ENCODE data around the gene HOXC10.

DNA sequence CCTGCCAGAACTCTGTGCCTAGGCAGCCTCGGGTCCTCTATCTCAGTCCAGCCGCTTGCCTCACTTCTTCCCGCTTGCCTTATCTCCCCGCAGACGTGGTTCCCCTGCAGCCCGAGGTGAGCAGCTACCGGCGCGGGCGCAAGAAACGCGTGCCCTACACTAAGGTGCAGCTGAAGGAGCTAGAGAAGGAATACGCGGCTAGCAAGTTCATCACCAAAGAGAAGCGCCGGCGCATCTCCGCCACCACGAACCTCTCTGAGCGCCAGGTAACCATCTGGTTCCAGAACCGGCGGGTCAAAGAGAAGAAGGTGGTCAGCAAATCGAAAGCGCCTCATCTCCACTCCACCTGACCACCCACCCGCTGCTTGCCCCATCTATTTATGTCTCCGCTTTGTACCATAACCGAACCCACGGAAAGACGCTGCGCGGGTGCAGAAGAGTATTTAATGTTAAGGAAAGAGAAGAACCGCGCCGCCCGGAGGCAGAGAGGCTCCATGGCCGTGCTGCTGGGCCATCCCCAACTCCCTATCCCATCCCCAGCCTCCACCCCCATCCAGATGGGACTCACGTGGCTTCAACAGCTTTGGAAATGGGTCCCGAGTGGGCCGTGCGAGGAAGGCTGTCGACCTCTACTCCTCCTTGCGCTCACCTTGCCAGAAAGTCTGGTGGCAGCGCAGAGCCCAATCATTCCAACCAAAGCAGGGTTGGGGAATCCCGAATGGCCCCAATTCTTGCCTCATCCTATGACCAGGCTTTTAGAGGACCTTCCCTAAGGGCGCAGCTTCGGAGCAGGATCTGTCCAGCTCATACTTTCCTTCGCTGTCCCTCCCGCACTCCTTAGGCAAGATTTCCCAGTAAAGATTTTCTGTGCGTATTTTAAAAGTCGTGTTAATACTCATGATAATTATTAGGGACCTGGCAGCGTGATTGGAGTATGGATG is 39.8 kb upstream of the HOXC10 start:
- TF ChIP-seq POLR2A (IDR thresholded peaks at IDR 0.05), result no peak
- TF ChIP-seq, protein P1, sequence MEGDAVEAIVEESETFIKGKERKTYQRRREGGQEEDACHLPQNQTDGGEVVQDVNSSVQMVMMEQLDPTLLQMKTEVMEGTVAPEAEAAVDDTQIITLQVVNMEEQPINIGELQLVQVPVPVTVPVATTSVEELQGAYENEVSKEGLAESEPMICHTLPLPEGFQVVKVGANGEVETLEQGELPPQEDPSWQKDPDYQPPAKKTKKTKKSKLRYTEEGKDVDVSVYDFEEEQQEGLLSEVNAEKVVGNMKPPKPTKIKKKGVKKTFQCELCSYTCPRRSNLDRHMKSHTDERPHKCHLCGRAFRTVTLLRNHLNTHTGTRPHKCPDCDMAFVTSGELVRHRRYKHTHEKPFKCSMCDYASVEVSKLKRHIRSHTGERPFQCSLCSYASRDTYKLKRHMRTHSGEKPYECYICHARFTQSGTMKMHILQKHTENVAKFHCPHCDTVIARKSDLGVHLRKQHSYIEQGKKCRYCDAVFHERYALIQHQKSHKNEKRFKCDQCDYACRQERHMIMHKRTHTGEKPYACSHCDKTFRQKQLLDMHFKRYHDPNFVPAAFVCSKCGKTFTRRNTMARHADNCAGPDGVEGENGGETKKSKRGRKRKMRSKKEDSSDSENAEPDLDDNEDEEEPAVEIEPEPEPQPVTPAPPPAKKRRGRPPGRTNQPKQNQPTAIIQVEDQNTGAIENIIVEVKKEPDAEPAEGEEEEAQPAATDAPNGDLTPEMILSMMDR (IDR thresholded peaks at IDR 0.05), result no peak

Data from adrenal gland (tissue), 5 donors.